Head of caudate nucleus (tissue), 42 donors: ENCODE measurements around the gene MYADML2.

ENCODE experiments used
- DNase-seq, 42 donors: peaks; one replicate each; pipeline versions ENCODE4 v3.0.0 to v3.0.0-alpha.2; 2020 to 2021; ENCODE audit warnings: mixed read lengths in 7 of 42
- intact Hi-C: fragments of 100-400 bp; cut with DNase I; formaldehyde crosslinking; loops from one replicate; pipeline ENCODE4 v1.15.0; 2022

Gene MYADML2

DNA sequence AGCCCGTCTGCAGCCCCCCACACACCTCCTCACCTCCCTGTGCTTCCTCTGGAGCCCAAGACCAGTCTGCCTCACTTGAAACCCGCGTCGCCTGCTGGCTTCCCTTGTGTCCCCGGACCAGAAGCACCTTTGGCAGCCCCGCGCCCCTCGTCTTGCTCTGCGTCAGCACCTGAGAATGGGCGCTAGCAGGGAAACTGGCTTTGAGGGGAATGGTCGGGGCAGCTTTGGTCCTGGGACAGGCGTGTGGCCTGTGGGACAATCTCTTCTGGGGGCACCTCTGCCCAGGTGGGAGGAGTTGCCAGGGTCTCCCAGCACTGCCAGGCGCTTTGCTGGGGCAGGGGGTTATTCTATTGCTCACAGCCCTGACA, 15.9 kb downstream of the MYADML2 start:
- DNase-seq: no peak
- intact Hi-C loops: no loop called here

- no peak for DNase-seq
- intact Hi-C loops: no loop called here
Observed at GRCh38 chr17:81930142-81931125, 16.6 kb downstream of the MYADML2 start.

DNA sequence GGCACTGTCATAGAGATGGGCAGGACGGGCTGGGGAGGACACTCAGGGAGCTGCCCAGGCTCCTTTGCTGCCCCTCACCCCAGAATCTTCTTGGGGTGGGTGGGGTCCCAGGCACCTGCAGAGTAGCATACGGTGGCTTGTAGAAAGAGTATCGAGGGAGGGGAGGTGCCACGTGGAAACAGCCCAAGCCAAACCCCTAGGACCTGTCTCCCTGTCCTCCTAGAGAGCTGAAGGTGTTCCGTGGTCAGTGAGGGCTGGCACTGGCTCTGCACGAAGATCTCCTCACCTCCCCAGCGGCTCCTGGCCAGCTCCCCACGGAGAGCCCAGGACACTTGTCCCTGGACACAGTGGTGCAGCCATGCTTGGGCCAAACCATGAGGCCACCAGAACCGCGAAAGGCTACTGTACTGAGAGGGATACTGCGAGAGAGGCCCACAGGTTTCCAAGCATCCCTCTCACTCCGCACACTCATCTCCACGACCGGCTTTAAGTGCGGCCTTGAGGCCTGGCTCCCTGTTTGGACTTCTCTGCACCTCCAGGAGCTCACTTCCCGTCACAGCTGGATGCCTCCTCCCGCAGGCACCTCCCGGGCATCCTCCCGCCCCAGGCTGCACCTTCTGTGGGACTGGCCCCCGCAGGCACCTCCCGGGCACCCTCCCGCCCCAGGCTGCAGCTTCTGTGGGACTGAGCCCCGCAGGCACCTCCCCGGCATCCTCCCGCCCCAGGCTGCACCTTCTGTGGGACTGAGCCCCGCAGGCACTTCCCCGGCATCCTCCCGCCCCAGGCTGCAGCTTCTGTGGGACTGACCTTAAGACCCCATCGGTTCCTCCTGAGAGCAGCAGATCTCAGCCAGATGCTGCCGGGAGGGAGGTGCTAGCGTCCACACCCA, 17.5 kb downstream of the MYADML2 start:
- intact Hi-C loops: no loop called here
- no peak for DNase-seq

DNA sequence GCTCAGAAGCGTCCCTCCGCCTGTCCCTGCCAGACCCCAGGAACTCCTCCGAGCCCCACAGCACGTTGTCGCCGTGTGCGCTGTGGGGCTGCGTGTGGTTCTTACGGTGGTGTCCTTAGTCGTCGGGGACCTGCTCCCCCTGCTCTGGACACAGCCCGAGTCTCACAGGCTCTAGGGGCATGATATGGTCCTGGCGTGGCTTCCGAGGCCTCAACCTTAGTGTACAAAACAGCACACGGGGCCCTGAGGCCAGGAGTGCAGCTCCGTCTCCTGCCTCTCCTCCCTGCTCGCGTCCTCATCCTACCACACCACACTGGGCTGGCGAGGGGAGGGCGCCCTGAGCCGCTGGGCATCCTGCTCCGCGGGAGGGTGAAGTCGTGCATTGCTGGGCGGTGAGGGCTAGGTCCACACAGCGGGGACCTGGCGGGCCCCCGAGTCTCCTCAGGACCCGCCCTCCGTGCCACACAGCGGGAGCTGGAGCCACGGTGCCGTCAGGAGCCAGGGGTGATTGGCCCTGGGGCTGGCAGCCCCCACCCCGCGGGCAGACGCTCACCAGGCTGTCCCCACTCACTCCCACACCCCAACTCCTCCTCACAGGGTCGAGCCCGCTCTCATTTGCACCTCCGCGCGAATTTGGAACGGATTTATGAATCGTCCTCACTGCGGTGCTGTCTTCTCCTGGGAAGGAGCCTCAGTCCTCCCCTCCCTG, 18.3 kb downstream of the MYADML2 start:
- intact Hi-C loops: no loop called here
- no peak for DNase-seq

GRCh38 chr17:81927653-81928543, 19.1 kb downstream of the MYADML2 start, which contains the start of gene MAFG:
Gene MAFG, minus strand, starts transcription at chr17:81927735. Its CDS starts 4,550 bp downstream, at chr17:81923185.
- intact Hi-C loops: no loop called here
- peak; percentile 79 to 97 (median 92) for DNase-seq

GRCh38 chr17:81927152-81927652, 19.8 kb downstream of the MYADML2 start:
- intact Hi-C loops: no loop called here

DNA sequence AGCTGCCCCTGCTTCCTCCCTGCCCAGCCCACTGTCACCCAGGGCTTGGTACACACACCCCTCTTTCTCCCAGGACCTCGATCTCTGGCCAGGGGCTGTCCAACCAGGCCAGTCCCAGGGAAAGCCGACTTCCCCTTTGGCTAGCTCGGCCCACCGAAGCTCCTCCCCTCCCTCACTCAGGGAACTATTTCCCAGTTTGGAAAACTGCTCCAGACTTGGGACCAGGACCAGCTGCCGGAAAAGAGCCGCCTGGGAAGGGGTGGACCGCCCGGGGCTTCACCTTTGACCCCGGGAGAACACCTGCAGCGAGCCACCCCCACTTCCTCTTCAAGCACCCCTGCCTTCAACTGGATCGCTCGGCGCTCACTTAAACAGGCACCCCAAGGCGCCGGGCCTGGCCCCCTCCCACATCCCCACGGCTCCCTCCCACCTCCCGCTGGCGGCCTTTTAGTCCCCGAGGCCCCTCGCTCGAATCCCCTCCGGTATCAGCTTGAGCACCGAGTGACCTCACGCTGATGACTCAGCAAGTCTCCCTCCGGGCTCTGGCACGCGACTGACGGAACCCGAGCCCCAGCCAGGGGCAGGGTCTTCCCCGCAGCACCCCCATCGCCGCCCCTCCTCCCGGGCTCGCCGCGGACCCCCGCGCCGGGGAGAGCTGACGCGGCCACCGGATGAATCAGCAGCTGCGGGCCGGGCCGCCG, 20.4 kb downstream of the MYADML2 start:
- intact Hi-C loops: no loop called here

More at GRCh38 chr17:81927152-81927652, 19.8 kb downstream of the MYADML2 start:
- DNase-seq: peak in 1 of 42 donors; percentile 25

DNA sequence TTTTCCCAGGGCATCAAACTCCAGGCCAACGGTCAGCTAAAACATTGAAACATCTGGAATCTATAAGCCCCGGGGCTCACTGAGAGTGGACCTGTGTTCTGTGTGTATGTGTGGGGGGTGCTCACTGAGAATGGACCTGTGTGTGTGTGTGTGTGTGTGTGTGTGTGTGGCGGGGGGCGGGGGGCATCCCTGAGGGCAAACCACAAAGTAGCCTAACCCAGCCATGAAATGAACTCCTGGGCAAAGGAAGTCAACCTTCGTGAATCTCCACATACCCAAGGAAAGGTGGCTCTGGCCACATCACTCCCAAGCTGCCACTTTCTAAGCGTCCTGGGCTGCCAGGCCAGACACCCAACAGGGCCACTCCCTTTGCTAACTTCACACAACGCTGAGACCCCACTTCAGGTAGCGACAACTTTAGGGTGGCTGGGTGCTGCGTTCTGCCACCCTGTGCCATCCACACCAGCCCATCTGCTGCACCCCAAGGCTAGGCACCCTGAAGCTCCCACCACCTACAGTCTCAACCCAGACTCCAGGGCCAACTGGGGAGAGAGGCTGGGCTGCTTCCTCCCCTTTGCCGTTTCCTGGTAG, 21.1 kb downstream of the MYADML2 start:
- intact Hi-C loops: no loop called here
- no peak for DNase-seq

More for the DNA sequence above, 20.4 kb downstream of the MYADML2 start:
- DNase-seq: peak in 33 of 42 donors; percentile 20 to 77 (median 54)

DNA sequence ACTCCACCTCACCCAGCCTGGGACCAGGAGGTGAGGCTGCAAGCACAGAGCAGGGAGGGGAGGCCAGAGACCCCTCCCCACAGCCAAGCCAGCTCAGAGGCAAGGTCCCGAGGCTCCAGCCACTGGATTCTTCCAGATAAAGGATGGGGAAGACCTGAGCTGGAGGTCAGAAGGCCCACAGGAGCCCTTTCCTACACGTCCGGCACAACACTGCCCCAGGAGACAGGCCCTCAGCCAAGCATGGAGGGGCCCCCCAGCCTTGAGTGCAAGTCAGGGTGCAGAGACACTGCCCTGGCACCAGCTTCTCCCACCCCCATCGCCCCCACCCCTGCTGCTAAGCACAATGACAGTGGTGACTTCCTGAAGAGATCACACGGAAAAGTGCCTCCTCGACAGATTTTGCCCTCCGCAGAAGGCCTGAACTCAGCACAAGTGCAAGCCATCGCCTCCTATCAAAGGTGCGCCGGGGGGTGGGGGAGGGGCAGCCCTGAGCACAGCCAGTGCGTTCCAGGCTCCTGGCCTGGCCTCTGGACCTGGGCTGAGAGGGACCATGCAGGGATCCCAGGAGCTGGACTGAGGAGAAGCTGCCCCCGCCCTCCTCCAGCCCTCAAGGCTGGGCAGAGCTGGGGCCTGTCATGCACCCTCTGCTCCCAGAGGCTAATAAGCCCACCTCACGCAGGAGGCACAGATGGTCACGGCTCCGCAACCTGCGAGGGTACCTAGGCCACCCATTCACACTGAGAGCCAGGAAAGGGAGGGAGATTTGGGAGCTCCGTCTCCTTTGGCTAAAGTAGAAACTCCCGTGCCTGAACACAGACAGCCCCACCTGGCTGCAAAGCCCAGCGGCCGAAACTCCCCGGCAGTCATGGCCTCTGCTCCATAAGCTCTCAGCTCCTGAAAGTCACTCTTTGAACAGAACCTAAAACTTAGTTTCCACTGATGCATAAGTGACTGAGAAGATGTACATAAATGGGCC, 22.2 kb downstream of the MYADML2 start:
- intact Hi-C loops: no loop called here
- no peak for DNase-seq

GRCh38 chr17:81923302-81924260, 23.5 kb downstream of the MYADML2 start:
- DNase-seq: peak in 40 of 42 donors; percentile 32 to 82 (median 58)

GRCh38 chr17:81922566-81923301, 24.3 kb downstream of the MYADML2 start:
- intact Hi-C loops: no loop called here

More at GRCh38 chr17:81923302-81924260, 23.5 kb downstream of the MYADML2 start:
- intact Hi-C loops: no loop called here

DNA sequence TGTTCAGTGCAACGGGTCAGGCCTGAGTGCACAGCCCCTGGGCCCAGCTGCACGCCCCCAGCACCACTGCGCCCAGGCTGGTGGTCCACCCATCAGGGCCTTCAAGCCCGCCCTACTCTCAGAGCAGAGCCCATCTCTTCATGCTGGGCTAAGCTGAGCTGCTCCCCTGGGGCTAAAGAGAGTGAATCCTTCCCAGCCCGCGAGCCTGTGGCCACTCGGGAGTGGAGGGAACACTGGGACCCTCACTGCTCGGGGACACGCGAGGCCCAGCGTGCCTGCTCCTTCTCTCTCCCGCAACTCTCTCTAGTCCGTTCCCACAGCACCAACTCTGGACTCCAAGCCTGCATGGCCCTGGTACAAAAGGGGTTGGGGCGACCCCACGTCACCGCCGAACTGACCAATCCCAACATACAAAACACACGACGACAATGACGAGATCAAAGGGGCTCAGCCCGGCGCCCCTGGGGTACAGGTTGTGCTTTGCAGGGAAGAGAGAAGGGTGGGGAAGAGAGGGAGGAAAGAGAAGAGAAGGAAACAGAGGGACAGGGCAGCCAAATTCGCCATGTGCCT, 25.0 kb downstream of the MYADML2 start:
- intact Hi-C loops: no loop called here
- no peak for DNase-seq

More at GRCh38 chr17:81922566-81923301, 24.3 kb downstream of the MYADML2 start:
- no peak for DNase-seq

DNA sequence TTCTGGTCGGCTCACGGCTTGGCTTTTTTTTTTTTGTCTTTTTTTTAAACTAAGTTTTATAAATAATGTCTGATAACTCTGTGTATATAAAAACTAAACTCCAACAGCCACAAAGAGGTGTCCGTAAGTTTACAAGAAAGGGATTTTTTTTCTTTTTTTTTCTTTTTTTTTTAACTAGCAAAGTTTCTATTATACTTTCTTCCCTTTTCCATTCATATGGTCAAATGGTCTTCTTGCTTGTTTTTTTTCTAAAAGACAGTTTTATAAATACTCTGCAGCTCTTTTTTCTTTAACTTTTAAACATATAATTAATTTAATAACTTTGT, 25.5 kb downstream of the MYADML2 start:
- DNase-seq: no peak
- intact Hi-C loops: no loop called here
